LNCaP clone FGC (cell line): ENCODE measurements around the gene ARHGEF40.

Source experiments
- DNase-seq: peaks from one replicate; pipeline ENCODE4 v3.0.0-alpha.2; 2011; ENCODE audit warnings: low read depth
- H3K4me3 ChIP-seq: 2 replicates; pipeline ENCODE4 v1.5.1; 2011; ENCODE audit warnings: mild to moderate bottlenecking, low read depth, low read length, control low read depth
- CTCF ChIP-seq: IDR thresholded peaks from 2 replicates; pipeline ENCODE4 v1.5.1; 2012; ENCODE audit warnings: mild to moderate bottlenecking; ENCODE audit not compliant: control insufficient read depth, insufficient read depth; ENCODE audit errors: extremely low read depth

The ARHGEF40 gene

GRCh38 chr14:21069388-21070082 is 569 bp upstream of the ARHGEF40 start:
- no peak for DNase-seq
- peak overlapping the region; percentile 51 for H3K4me3 ChIP-seq
- TF ChIP-seq CTCF: no peak

DNA sequence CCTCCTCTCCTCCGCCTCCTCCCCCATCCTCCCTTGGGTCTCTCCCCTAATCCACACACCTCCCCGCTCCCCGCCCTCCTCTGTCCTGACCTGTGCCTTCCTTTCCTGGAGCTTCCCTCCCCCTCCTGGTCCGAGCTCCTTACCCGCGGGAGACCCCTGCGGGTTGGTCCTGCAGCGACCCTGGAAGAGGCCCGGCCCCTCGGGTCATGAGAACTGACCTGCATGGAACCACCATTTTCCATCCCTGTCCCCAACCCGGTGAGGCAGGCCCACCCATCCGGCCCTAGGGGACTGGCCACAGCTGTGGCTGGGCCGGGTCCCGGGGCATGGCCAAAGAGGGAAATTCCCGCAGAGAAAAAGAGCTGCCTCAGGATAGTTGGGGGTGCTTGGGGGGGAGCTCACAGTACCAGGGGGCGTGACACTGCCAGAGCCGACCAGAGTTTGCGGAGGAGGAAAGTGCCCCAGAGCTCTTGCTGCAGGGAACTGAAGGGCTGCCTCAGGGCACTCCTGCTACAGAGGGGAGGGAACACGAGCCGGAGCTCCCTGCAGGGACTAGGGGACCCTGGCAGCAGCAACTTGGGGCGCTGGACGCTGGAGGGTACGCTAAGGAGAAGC is 613 bp downstream of the ARHGEF40 start:
- no peak for DNase-seq
- peak overlapping the region; percentile 66 for H3K4me3 ChIP-seq
- TF ChIP-seq CTCF: peak; percentile 7; the same call in 1 of the 2 replicates

DNA sequence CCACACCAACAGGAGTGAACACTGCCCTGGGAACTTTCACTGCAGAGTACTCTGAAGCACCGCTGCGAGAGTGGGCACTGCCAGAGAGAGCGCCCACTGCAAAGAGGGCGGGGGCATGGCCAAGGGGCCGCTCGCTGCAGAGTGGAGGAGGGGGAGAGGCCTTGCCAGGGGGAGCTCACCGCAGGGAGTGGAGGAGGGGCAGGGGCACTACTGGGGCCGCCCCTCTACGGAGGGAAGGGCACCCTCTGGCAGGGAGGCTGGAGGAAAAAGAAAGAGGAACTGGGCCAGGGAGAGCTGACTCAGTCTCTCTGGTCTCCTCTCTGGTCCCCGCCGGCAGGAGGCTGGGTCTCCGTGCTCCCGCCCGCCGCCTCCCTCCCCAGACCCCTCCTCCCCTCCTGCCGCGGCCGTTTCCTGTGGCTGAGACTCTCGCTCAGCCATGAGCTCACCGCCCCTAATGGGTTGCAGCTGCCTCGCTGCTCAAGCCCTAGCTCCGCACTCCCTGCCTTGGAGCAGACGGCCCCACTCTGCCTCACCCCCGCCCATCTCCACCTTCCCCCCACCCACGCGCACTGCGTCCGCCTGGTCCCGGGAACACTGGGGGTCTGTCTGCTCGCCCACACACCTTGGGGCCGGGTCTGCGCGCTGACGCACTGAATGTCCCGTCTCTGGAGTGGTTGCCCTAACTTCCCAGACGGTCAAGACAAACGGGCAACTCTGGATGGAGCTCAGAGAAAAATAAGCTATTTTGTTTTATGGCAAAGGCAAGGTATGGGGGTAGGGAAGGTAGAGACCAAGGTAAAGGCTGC is 1.3 kb downstream of the ARHGEF40 start:
- no peak for DNase-seq
- no peak for TF ChIP-seq CTCF
- H3K4me3 ChIP-seq: peak overlapping the region; percentile 66

- DNase-seq: no peak
- no peak overlapping the region for H3K4me3 ChIP-seq
- no peak for TF ChIP-seq CTCF
Measured at GRCh38 chr14:21072031-21072473, 1.9 kb downstream of the ARHGEF40 start.

- TF ChIP-seq CTCF: no peak
- H3K4me3 ChIP-seq: no peak overlapping the region
- no peak for DNase-seq
Measured at GRCh38 chr14:21072781-21073339, 2.8 kb downstream of the ARHGEF40 start.

DNA sequence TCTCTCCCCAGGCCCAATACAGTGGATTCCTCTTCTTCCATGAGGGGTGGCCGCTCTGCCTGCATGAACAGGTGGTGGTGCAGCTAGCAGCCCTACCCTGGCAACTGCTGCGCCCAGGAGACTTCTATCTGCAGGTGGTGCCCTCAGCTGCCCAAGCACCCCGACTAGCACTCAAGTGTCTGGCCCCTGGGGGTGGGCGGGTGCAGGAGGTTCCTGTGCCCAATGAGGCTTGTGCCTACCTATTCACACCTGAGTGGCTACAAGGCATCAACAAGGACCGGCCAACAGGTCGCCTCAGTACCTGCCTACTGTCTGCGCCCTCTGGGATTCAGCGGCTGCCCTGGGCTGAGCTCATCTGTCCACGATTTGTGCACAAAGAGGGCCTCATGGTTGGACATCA is 3.8 kb downstream of the ARHGEF40 start:
- no peak overlapping the region for H3K4me3 ChIP-seq
- no peak for DNase-seq
- no peak for TF ChIP-seq CTCF
